PC-3 (cell line): ENCODE results near the gene RFLNA. TPM values are rescaled to one million over a fixed set of nuclear protein-coding genes. Genes with fewer than 3 reads are reported as not detected.

Source experiments
- ATAC-seq: fragments of 200-7000 bp; cut with Tn5 transposase; 2 replicates; pipeline ENCODE4 v1.9.1; 2020; ENCODE audit warnings: mild to moderate bottlenecking, moderate library complexity
- BruUV-seq: library from RNA; stranded (reverse); fragments of 400-500 nt; replicated peaks from 2 replicates; lab custom pipeline; 2021; lab: Mats Ljungman, UMichigan
- CTCF ChIA-PET: fragments of 300-600 bp; sonication (Branson Sonifier 250); formaldehyde crosslinking; loops from one replicate; lab custom pipeline; 2022; ENCODE audit warnings: antibody characterized with exemption; lab: Charles Lee
- POLR2A ChIA-PET: fragments of 300-600 bp; sonication (Branson Sonifier 250); formaldehyde crosslinking; loops from one replicate; lab custom pipeline; 2022; ENCODE audit warnings: antibody characterized with exemption; ENCODE audit not compliant: unreplicated experiment; lab: Charles Lee
- DNase-seq: peaks from one replicate; pipeline ENCODE4 v3.0.0-alpha.2; 2015
- H2AFZ ChIP-seq: fragments of 300-600 bp; sonication (generic); 2 replicates; pipeline ENCODE4 v1.6.0; 2016; ENCODE audit warnings: antibody characterized with exemption, low read length
- H3F3A ChIP-seq: fragments of 300-600 bp; sonication (generic); one replicate; pipeline ENCODE4 v1.6.0; 2017; ENCODE audit warnings: antibody characterized with exemption, low read length, control low read depth, mild to moderate bottlenecking; ENCODE audit not compliant: unreplicated experiment
- H3K27ac ChIP-seq: fragments of 300-600 bp; sonication (generic); 2 replicates; pipeline ENCODE4 v1.5.1; 2016; ENCODE audit warnings: mild to moderate bottlenecking, low read length
- H3K27me3 ChIP-seq: fragments of 300-600 bp; sonication (generic); 2 replicates; pipeline ENCODE4 v1.6.1; 2016; ENCODE audit warnings: low read length, mixed read lengths
- H3K36me3 ChIP-seq: fragments of 300-600 bp; sonication (generic); 2 replicates; pipeline ENCODE4 v1.6.1; 2016; ENCODE audit warnings: low read depth, mixed run types, low read length, mixed read lengths
- H3K4me1 ChIP-seq: fragments of 300-600 bp; sonication (generic); 2 replicates; pipeline ENCODE4 v1.5.1; 2016; ENCODE audit warnings: low read length; ENCODE audit not compliant: insufficient read depth
- H3K4me2 ChIP-seq: fragments of 300-600 bp; sonication (generic); 2 replicates; pipeline ENCODE4 v1.6.0; 2016; ENCODE audit warnings: low read length
- H3K4me3 ChIP-seq: fragments of 300-600 bp; sonication (generic); 2 replicates; pipeline ENCODE4 v1.5.1; 2016; ENCODE audit warnings: mild to moderate bottlenecking, low read length, mixed read lengths
- H3K79me2 ChIP-seq: fragments of 300-600 bp; sonication (generic); 2 replicates; pipeline ENCODE4 v1.6.1; 2017; ENCODE audit warnings: low read length, mixed read lengths
- H3K9ac ChIP-seq: fragments of 300-600 bp; sonication (generic); 2 replicates; pipeline ENCODE4 v1.6.0; 2016; ENCODE audit warnings: mild to moderate bottlenecking, low read length
- H3K9me2 ChIP-seq: fragments of 300-600 bp; sonication (generic); replicated peaks from 2 replicates; pipeline ENCODE4 v1.6.1; 2016; ENCODE audit warnings: mixed run types, low read length, mixed read lengths
- H3K9me3 ChIP-seq: fragments of 300-600 bp; sonication (generic); 2 replicates; pipeline ENCODE4 v1.6.1; 2016; ENCODE audit warnings: low read length, mixed read lengths
- H4K20me1 ChIP-seq: fragments of 300-600 bp; sonication (generic); 2 replicates; pipeline ENCODE4 v1.6.1; 2016; ENCODE audit warnings: low read length, mixed read lengths
- CTCF ChIP-seq: fragments of 300-600 bp; sonication (generic); conservative IDR thresholded peaks from 2 replicates; pipeline ENCODE4 v1.5.1; 2017; ENCODE audit warnings: antibody characterized with exemption, low read depth, mild to moderate bottlenecking, low read length
- EZH2 ChIP-seq: fragments of 300-600 bp; sonication (generic); IDR thresholded peaks from one replicate; pipeline ENCODE4 v1.6.1; 2017; ENCODE audit warnings: antibody characterized with exemption, mild to moderate bottlenecking, low read length; ENCODE audit not compliant: unreplicated experiment
- EZH2phosphoT487 ChIP-seq: fragments of 300-600 bp; sonication (generic); IDR thresholded peaks from 2 replicates; pipeline ENCODE4 v1.6.1; 2018; ENCODE audit warnings: mild to moderate bottlenecking, antibody characterized with exemption, low read length, borderline replicate concordance
- intact Hi-C: fragments of 100-400 bp; cut with micrococcal nuclease; formaldehyde crosslinking; loops from 2 replicates; pipeline ENCODE4 v1.9.0; 2023
- total RNA-seq: library from RNA; depleted of rRNA; stranded (reverse); fragments of >200 nt; gene quantifications from 2 replicates; pipeline ENCODE4 v1.2.3, GENCODE V29; 2014

Gene RFLNA
- total RNA-seq, 1 experiment from 2014 or later: not detected

GRCh38 chr12:124351422-124351821, 56.5 kb downstream of the RFLNA start:
- ATAC-seq (no peak), DNase-seq (no peak)
- H3F3A ChIP-seq: no peaks in the 10 kb centered on the region
- intact Hi-C loops: no loop called here
- H3K4me1 ChIP-seq: no peaks in the 10 kb centered on the region
- peaks cover 95% of the 10 kb centered on the region for H3K36me3 ChIP-seq
- BruUV-seq: no TSS peak
- H3K4me3 ChIP-seq: no peak overlapping the region
- no peak for TF ChIP-seq EZH2phosphoT487
- TF ChIP-seq CTCF: no peak
- no peak for TF ChIP-seq EZH2
- ChIA-PET POLR2A (no interaction called here), CTCF (interaction anchor here (0.7 kb wide), 1 partner anchor 73 kb away, joined by 3 read pairs; no protein-coding TSS in a partner anchor)
- H3K79me2 ChIP-seq: no peaks in the 10 kb centered on the region
- H4K20me1 ChIP-seq: peaks cover 26% of the 10 kb centered on the region
- no peaks in the 10 kb centered on the region for H3K9me3 ChIP-seq
- no peak overlapping the region for H3K9ac ChIP-seq
- no peak overlapping the region for H3K27ac ChIP-seq
- no peaks in the 10 kb centered on the region for H3K9me2 ChIP-seq
- no peaks in the 10 kb centered on the region for H3K27me3 ChIP-seq
- H3K4me2 ChIP-seq: no peak overlapping the region
- no peak overlapping the region for H2AFZ ChIP-seq

DNA sequence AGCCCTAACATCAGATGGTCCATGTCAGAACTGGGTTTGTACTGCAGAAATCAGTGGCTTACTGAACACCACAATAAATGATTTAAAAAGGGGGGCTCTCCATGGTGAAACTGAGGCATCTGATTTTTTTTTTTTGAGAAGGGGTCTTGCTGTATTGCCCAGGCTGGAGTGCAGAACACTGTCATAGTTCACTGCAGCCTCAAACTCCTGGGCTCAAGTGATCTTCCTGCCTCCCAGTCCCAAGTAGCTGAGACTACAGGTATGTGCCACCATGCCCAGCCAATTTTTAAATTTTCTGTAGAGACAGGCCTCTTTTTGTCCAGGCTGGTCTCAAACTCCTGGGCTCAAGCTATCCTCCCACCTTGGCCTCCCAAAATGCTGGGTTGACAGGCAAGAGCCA, 57.4 kb downstream of the RFLNA start:
- Histone ChIP-seq H3F3A (no peaks in the 10 kb centered on the region), H3K27me3 (no peaks in the 10 kb centered on the region), H3K79me2 (no peaks in the 10 kb centered on the region; the same call in 1 of the 2 replicates), H3K4me1 (no peaks in the 10 kb centered on the region), H3K9me2 (no peaks in the 10 kb centered on the region), H3K4me2 (no peak overlapping the region), H3K4me3 (no peak overlapping the region), H2AFZ (no peak overlapping the region), H4K20me1 (peaks cover 26% of the 10 kb centered on the region), H3K27ac (no peak overlapping the region), H3K9me3 (no peaks in the 10 kb centered on the region), H3K9ac (no peak overlapping the region), H3K36me3 (peaks cover 97% of the 10 kb centered on the region)
- ChIA-PET POLR2A (no interaction called here), CTCF (interaction anchor here (0.6 kb wide), 1 partner anchor 47 kb away, joined by 3 read pairs; no protein-coding TSS in a partner anchor)
- BruUV-seq: no TSS peak
- intact Hi-C loops: no loop called here
- TF ChIP-seq EZH2: no peak
- no peak for TF ChIP-seq EZH2phosphoT487
- TF ChIP-seq CTCF: no peak
- no peak for ATAC-seq
- DNase-seq: no peak

- H3K4me3 ChIP-seq: no peak overlapping the region
- no peak for TF ChIP-seq EZH2
- no peak for TF ChIP-seq EZH2phosphoT487
- no peak for TF ChIP-seq CTCF
- peaks cover 5% of the 10 kb centered on the region; the same call in 1 of the 2 replicates for H3K79me2 ChIP-seq
- H3K4me2 ChIP-seq: no peak overlapping the region
- H3K27ac ChIP-seq: no peak overlapping the region
- no peaks in the 10 kb centered on the region for H3K27me3 ChIP-seq
- POLR2A ChIA-PET: no interaction called here
- H3K4me1 ChIP-seq: no peaks in the 10 kb centered on the region
- DNase-seq: no peak
- H4K20me1 ChIP-seq: peaks cover 31% of the 10 kb centered on the region
- no TSS peak for BruUV-seq
- no peaks in the 10 kb centered on the region for H3F3A ChIP-seq
- CTCF ChIA-PET: interaction anchor here (0.6 kb wide), 1 partner anchor 47 kb away, joined by 3 read pairs; no protein-coding TSS in a partner anchor
- intact Hi-C loops: no loop called here
- no peaks in the 10 kb centered on the region for H3K9me2 ChIP-seq
- ATAC-seq: no peak
- no peaks in the 10 kb centered on the region for H3K9me3 ChIP-seq
- no peak overlapping the region for H2AFZ ChIP-seq
- peaks cover 97% of the 10 kb centered on the region for H3K36me3 ChIP-seq
- H3K9ac ChIP-seq: no peak overlapping the region
Measured at GRCh38 chr12:124352839-124353238, 57.9 kb downstream of the RFLNA start.
